Smooth muscle cell (in vitro differentiated cells): ENCODE data around the gene IFI35. TPM values are rescaled to one million over a fixed set of nuclear protein-coding genes. Genes with fewer than 3 reads are reported as not detected.
"Not testable (repeated sequence)": the region's sequence is repeated elsewhere in the genome, so short reads cannot be mapped to it uniquely, and the experiment has no call there.

Source experiments
- DNase-seq: peaks from one replicate; lab custom pipeline; 2025; ENCODE audit not compliant: unreplicated experiment; lab: John Stamatoyannopoulos, UW
- H2AFZ ChIP-seq: fragments of 200-600 bp; sonication (generic); 2 replicates; pipeline ENCODE4 v1.6.0; 2016; ENCODE audit warnings: antibody characterized with exemption, low read depth, mild to moderate bottlenecking
- H3F3A ChIP-seq: fragments of 200-600 bp; sonication (generic); 2 replicates; pipeline ENCODE4 v1.6.0; 2017; ENCODE audit warnings: antibody characterized with exemption, low read depth
- H3K27ac ChIP-seq: fragments of 200-600 bp; sonication (generic); 2 replicates; pipeline ENCODE4 v1.5.1; 2016; ENCODE audit warnings: low read depth, mild to moderate bottlenecking
- H3K27me3 ChIP-seq: fragments of 200-600 bp; sonication (generic); 2 replicates; pipeline ENCODE4 v1.6.1; 2016; ENCODE audit warnings: low read depth, mild to moderate bottlenecking
- H3K36me3 ChIP-seq: fragments of 200-600 bp; sonication (generic); 2 replicates; pipeline ENCODE4 v1.5.1; 2016; ENCODE audit warnings: low read depth
- H3K4me1 ChIP-seq: fragments of 200-600 bp; sonication (generic); 2 replicates; pipeline ENCODE4 v1.5.1; 2016; ENCODE audit warnings: low read depth
- H3K4me2 ChIP-seq: fragments of 200-600 bp; sonication (generic); 2 replicates; pipeline ENCODE4 v1.6.0; 2016; ENCODE audit warnings: mild to moderate bottlenecking
- H3K4me3 ChIP-seq: fragments of 200-600 bp; sonication (generic); 2 replicates; pipeline ENCODE4 v1.5.1; 2016; ENCODE audit warnings: mild to moderate bottlenecking
- H3K79me2 ChIP-seq: fragments of 200-600 bp; sonication (generic); 2 replicates; pipeline ENCODE4 v1.6.0; 2016; ENCODE audit warnings: low read depth, mild to moderate bottlenecking
- H3K9ac ChIP-seq: fragments of 200-600 bp; sonication (generic); 2 replicates; pipeline ENCODE4 v1.6.0; 2016; ENCODE audit warnings: low read depth
- H3K9me3 ChIP-seq: fragments of 200-600 bp; sonication (generic); replicated peaks from 2 replicates; pipeline ENCODE4 v1.5.1; 2016; ENCODE audit warnings: low read depth
- H4K20me1 ChIP-seq: fragments of 200-600 bp; sonication (generic); 2 replicates; pipeline ENCODE4 v1.6.0; 2016; ENCODE audit warnings: low read depth
- CTCF ChIP-seq: fragments of 200-600 bp; sonication (generic); IDR thresholded peaks from 2 replicates; pipeline ENCODE4 v1.5.1; 2017; ENCODE audit warnings: borderline replicate concordance, mild to moderate bottlenecking, antibody characterized with exemption; ENCODE audit not compliant: insufficient read depth, poor library complexity, severe bottlenecking
- WGBS: methylation state at CpG from one replicate; pipeline ENCODE4 v1.1.7; 2016; ENCODE audit warnings: low lambda C conversion rate; 5-methylcytosine and 5-hydroxymethylcytosine counted together
- polyA plus RNA-seq: library from polyadenylated mRNA; unstranded; fragments of >200 nt; fragmentation: Nextera tagmentation; extraction: Ambion mirVana; gene quantifications from 2 replicates; pipeline ENCODE4 v1.2.1, GENCODE V29; 2016
- total RNA-seq: library from RNA; depleted of rRNA; stranded (reverse); fragments of >200 nt; gene quantifications from 2 replicates; pipeline ENCODE4 v1.2.3, GENCODE V29; 2014

Gene IFI35
- total and polyA plus RNA-seq, 2 experiments from 2014 or later: 1.9 to 6.3 TPM

- no peak for DNase-seq
- TF ChIP-seq CTCF: no peak
- no peaks in the 10 kb centered on the region for H3K79me2 ChIP-seq
- no peaks in the 10 kb centered on the region for H3K27me3 ChIP-seq
- H3K4me1 ChIP-seq: peaks cover 17% of the 10 kb centered on the region
- H2AFZ ChIP-seq: no peak overlapping the region
- H3K9ac ChIP-seq: no peak overlapping the region
- 96% methylated on average over 4 of the region's 4 CpGs for WGBS
- H3K9me3 ChIP-seq: no peaks in the 10 kb centered on the region
- H3K36me3 ChIP-seq: no peaks in the 10 kb centered on the region
- H3K4me3 ChIP-seq: no peak overlapping the region
- H3K4me2 ChIP-seq: no peak overlapping the region
- H3F3A ChIP-seq: no peaks in the 10 kb centered on the region
- H3K27ac ChIP-seq: no peak overlapping the region
- H4K20me1 ChIP-seq: no peaks in the 10 kb centered on the region
These were observed 37.4 kb downstream of the IFI35 start for GRCh38 chr17:43044024-43044423.

DNA sequence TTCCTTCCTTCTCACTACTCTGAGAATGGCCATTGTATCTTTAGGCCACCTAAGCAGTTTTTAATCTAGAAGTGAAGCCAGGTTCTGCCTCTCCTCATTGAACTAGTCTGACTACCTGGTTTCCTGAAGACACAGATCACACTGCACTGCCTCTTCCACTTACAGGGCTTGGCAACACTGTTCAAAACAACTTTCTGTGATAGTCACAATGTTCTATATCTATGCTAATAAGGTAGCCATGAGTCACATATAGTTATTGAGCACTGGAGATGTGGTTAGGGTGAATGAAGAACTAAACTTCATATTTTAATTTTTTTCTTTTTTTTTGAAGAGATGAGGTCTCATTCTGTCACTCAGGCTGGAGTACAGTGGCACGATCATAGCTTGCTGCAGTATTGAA lies 45.4 kb downstream of the IFI35 start:
- TF ChIP-seq CTCF: no peak
- no peaks in the 10 kb centered on the region for H3K27me3 ChIP-seq
- H3K4me3 ChIP-seq: no peak overlapping the region
- no peaks in the 10 kb centered on the region for H3F3A ChIP-seq
- H2AFZ ChIP-seq: no peak overlapping the region
- no peaks in the 10 kb centered on the region for H4K20me1 ChIP-seq
- no peak overlapping the region for H3K4me2 ChIP-seq
- no peaks in the 10 kb centered on the region for H3K9me3 ChIP-seq
- H3K36me3 ChIP-seq: no peaks in the 10 kb centered on the region
- no peak overlapping the region for H3K27ac ChIP-seq
- no peaks in the 10 kb centered on the region for H3K4me1 ChIP-seq
- H3K9ac ChIP-seq: no peak overlapping the region
- 94% methylated on average over 1 of the region's 1 CpG for WGBS
- DNase-seq: no peak
- no peaks in the 10 kb centered on the region for H3K79me2 ChIP-seq

- WGBS: 98% methylated on average over 7 of the region's 7 CpGs
- H3K36me3 ChIP-seq, H3K4me1 ChIP-seq, H3K79me2 ChIP-seq, H4K20me1 ChIP-seq, H3K4me3 ChIP-seq, H3K27me3 ChIP-seq, H3K4me2 ChIP-seq, H3K27ac ChIP-seq, H3K9me3 ChIP-seq, DNase-seq, H3F3A ChIP-seq, H2AFZ ChIP-seq, H3K9ac ChIP-seq: not testable (repeated sequence)
These were observed 46.4 kb downstream of the IFI35 start for GRCh38 chr17:43053008-43053407.

GRCh38 chr17:43056051-43056450 lies 49.5 kb downstream of the IFI35 start:
- H3K4me2 ChIP-seq: no peak overlapping the region
- no peaks in the 10 kb centered on the region for H3K36me3 ChIP-seq
- H3K4me3 ChIP-seq: no peak overlapping the region
- H2AFZ ChIP-seq: no peak overlapping the region
- 95% methylated on average over 7 of the region's 7 CpGs for WGBS
- H3K9ac ChIP-seq: no peak overlapping the region
- H3K9me3 ChIP-seq: no peaks in the 10 kb centered on the region
- no peaks in the 10 kb centered on the region for H3K27me3 ChIP-seq
- H3F3A ChIP-seq: no peaks in the 10 kb centered on the region
- H4K20me1 ChIP-seq: no peaks in the 10 kb centered on the region
- no peaks in the 10 kb centered on the region for H3K4me1 ChIP-seq
- TF ChIP-seq CTCF: no peak
- H3K27ac ChIP-seq: no peak overlapping the region
- H3K79me2 ChIP-seq: no peaks in the 10 kb centered on the region
- DNase-seq: no peak
